ENCODE data around the gene TNKS1BP1. TPM values are rescaled to one million over a fixed set of nuclear protein-coding genes. Genes with fewer than 3 reads are reported as not detected.

TNKS1BP1 gene
- total and polyA plus RNA-seq, 8 donors, result 63.4 to 172 (median 80.8) TPM

- Histone ChIP-seq H3K27ac (no peak overlapping the region), H3K36me3 (no peaks in the 10 kb centered on the region), H3K4me1 (peaks cover 0 to 5% (median 5%) of the 10 kb centered on the region in 3 donors), H3K9me3 (no peaks in the 10 kb centered on the region), H3K4me3 (no peak overlapping the region), H3K27me3 (no peaks in the 10 kb centered on the region)
- no peak for DNase-seq
- no peak for ATAC-seq
- intact Hi-C loops (cut with DNase I), result loop anchor here in 2 of 3 donors (5.0 to 10.0 kb wide), 6 partner anchors 60 to 302 kb away; partner anchors contain the start of gene YPEL4 (in 2 of the 2)
- WGBS, 2 donors, result 80 to 89% methylated on average over 10 of the region's 10 CpGs
- no peak for FAIRE-seq
- no peak for TF ChIP-seq CTCF (IDR thresholded peaks at IDR 0.05)
Measured at GRCh38 chr11:57344826-57345225, 20.1 kb upstream of the TNKS1BP1 start.

- no peak for TF ChIP-seq CTCF (IDR thresholded peaks at IDR 0.05)
- Histone ChIP-seq H3K27ac (no peak overlapping the region), H3K36me3 (no peaks in the 10 kb centered on the region), H3K4me1 (peaks cover 0 to 5% (median 5%) of the 10 kb centered on the region in 3 donors), H3K9me3 (no peaks in the 10 kb centered on the region), H3K4me3 (no peak overlapping the region), H3K27me3 (no peaks in the 10 kb centered on the region)
- intact Hi-C loops (cut with DNase I), result loop anchor here in 2 of 3 donors (5.0 to 10.0 kb wide), 5 partner anchors 61 to 303 kb away; partner anchors contain the start of gene YPEL4 (in 2 of the 2)
- 73 to 76% methylated on average over 7 of the region's 7 CpGs for WGBS, 2 donors
- FAIRE-seq (no peak), ATAC-seq (no peak), DNase-seq (no peak)
Measured at GRCh38 chr11:57343825-57344224, 19.1 kb upstream of the TNKS1BP1 start.

GRCh38 chr11:57342702-57343101, 17.9 kb upstream of the TNKS1BP1 start:
- no peak for FAIRE-seq

DNA sequence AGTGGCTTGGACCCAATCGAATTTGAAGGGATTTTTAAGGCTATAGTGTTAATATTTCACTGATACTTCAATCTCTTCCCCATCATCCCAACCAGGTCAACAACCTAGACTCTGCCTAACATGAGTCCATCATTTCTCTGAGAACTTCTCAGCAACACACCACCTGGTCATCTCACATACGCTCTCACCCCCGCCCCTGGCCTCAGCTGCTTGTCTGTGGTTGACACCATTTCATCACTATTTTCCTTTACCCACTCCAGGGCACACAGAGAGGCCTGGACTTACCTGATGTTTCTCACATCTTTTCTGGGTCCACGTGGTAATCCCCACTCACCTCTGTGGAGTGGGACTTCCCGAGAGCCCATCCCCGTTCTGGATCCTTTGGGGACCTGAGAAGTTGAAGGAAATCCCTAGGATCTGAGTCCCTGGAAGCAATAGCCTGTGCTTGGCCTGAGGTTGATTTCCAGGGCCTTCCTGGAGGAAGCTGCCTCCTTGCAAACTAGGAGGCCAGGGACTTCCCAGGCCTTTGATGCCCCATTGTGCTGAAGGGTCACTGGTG, 16.6 kb upstream of the TNKS1BP1 start:
- FAIRE-seq (no peak), ATAC-seq (no peak), DNase-seq (no peak)
- intact Hi-C loops (cut with DNase I), result loop anchor here in 2 of 3 donors (5.0 to 10.0 kb wide), 5 partner anchors 63 to 306 kb away; partner anchors contain the start of gene YPEL4 (in 2 of the 2)
- Histone ChIP-seq H3K4me3 (no peak overlapping the region), H3K27me3 (no peaks in the 10 kb centered on the region), H3K27ac (no peak overlapping the region), H3K36me3 (no peaks in the 10 kb centered on the region), H3K4me1 (peaks cover 0 to 5% (median 5%) of the 10 kb centered on the region in 3 donors), H3K9me3 (no peaks in the 10 kb centered on the region)
- 42 to 55% methylated on average over 6 of the region's 6 CpGs for WGBS, 2 donors
- TF ChIP-seq CTCF (IDR thresholded peaks at IDR 0.05), result no peak

More at GRCh38 chr11:57342702-57343101, 17.9 kb upstream of the TNKS1BP1 start:
- H3K4me3 ChIP-seq, result no peak overlapping the region
- no peaks in the 10 kb centered on the region for H3K36me3 ChIP-seq
- intact Hi-C loops (cut with DNase I), result loop anchor here in 2 of 3 donors (5.0 to 10.0 kb wide), 5 partner anchors 62 to 305 kb away; partner anchors contain the start of gene YPEL4 (in 2 of the 2)
- H3K4me1 ChIP-seq, result peaks cover 0 to 5% (median 5%) of the 10 kb centered on the region in 3 donors
- H3K9me3 ChIP-seq, result no peaks in the 10 kb centered on the region
- no peaks in the 10 kb centered on the region for H3K27me3 ChIP-seq
- no peak for ATAC-seq
- no peak for DNase-seq
- WGBS, 2 donors, result 74 to 84% methylated on average over 11 of the region's 11 CpGs
- no peak overlapping the region for H3K27ac ChIP-seq
- TF ChIP-seq CTCF (IDR thresholded peaks at IDR 0.05), result no peak

All from pancreas (tissue), 10 donors.